ENCODE results near the gene PPP1R1B.

Gene PPP1R1B

GRCh38 chr17:39660011-39660360, 33.2 kb downstream of the PPP1R1B start:
- Histone ChIP-seq H3K79me2 (ENCODE audit: control insufficient read depth, insufficient read depth, low read length, unreplicated experiment) (no peaks in the 10 kb centered on the region), H3K27ac (ENCODE audit: low read depth, low read length) (no peak overlapping the region), H3K36me3 (ENCODE audit: insufficient read depth, low read length) (no peaks in the 10 kb centered on the region), H3K4me3 (ENCODE audit: low read depth, low read length) (no peak overlapping the region), H2AFZ (ENCODE audit: low read length, unreplicated experiment) (no peak overlapping the region), H3K4me1 (ENCODE audit: control insufficient read depth, insufficient read depth, low read length, unreplicated experiment) (peaks cover 5% of the 10 kb centered on the region), H3K27me3 (ENCODE audit: insufficient read depth, low read length) (no peaks in the 10 kb centered on the region)

- H3K27me3 ChIP-seq (ENCODE audit: insufficient read depth, low read length) = no peaks in the 10 kb centered on the region
- no peaks in the 10 kb centered on the region for H3K36me3 ChIP-seq (ENCODE audit: insufficient read depth, low read length)
- H3K79me2 ChIP-seq (ENCODE audit: control insufficient read depth, insufficient read depth, low read length, unreplicated experiment) = no peaks in the 10 kb centered on the region
- no peak overlapping the region for H3K4me3 ChIP-seq (ENCODE audit: low read depth, low read length)
- H3K27ac ChIP-seq (ENCODE audit: low read depth, low read length) = no peak overlapping the region
- H3K4me1 ChIP-seq (ENCODE audit: control insufficient read depth, insufficient read depth, low read length, unreplicated experiment) = peaks cover 5% of the 10 kb centered on the region
- no peak overlapping the region for H2AFZ ChIP-seq (ENCODE audit: low read length, unreplicated experiment)
Measured at GRCh38 chr17:39660397-39661385, 33.9 kb downstream of the PPP1R1B start.

DNA sequence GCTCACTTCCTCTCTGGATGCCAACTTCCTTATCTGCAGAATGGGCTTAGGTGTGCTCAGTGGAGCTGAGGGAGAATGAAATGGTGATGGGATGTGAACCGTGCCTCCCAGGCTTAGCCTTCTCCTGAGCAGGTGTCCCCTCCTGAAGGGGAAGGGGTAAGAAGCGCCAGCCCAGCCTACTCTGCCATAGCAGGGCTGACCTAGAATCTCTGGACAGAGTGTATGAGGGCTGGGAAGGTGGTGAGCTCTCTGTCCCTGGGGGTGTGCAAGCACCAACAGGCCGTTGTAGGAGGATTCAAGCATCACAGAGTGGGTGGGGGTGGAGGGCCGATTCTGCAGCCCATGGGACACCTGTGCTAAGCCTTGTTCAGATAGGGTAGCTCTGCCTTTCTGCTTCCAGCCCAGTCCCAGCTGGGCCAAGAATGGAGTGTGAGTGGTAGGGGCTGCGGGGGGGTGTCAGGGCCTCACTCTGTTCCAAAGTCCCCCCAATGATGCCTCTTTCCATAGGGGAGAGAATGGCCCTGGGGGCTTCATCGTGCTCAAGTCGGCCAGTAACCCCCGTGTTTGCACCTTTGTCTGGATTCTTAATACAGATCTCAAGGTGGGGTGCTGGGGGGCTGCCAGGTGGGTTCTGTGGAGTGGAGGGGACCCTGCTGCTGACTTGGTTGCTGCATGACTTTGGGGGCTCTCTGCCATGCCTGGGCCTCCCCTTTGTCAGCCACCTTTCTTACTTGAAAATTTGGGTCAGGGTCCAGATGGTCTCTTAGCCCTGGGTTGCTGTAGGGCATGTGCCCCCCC, 35.2 kb downstream of the PPP1R1B start:
- Histone ChIP-seq H3K36me3 (ENCODE audit: insufficient read depth, low read length) (no peaks in the 10 kb centered on the region), H3K27ac (ENCODE audit: low read depth, low read length) (no peak overlapping the region), H3K4me3 (ENCODE audit: low read depth, low read length) (no peak overlapping the region), H2AFZ (ENCODE audit: low read length, unreplicated experiment) (no peak overlapping the region), H3K4me1 (ENCODE audit: control insufficient read depth, insufficient read depth, low read length, unreplicated experiment) (peaks cover 12% of the 10 kb centered on the region), H3K27me3 (ENCODE audit: insufficient read depth, low read length) (peaks cover 2% of the 10 kb centered on the region; the same call in 1 of the 2 replicates), H3K79me2 (ENCODE audit: control insufficient read depth, insufficient read depth, low read length, unreplicated experiment) (no peaks in the 10 kb centered on the region)

GRCh38 chr17:39662551-39663339, 36.0 kb downstream of the PPP1R1B start:
- Histone ChIP-seq H3K36me3 (ENCODE audit: insufficient read depth, low read length) (no peaks in the 10 kb centered on the region), H2AFZ (ENCODE audit: low read length, unreplicated experiment) (no peak overlapping the region)

GRCh38 chr17:39663340-39663687, 36.6 kb downstream of the PPP1R1B start:
- Histone ChIP-seq H2AFZ (ENCODE audit: low read length, unreplicated experiment) (no peak overlapping the region), H3K4me3 (ENCODE audit: low read depth, low read length) (no peak overlapping the region), H3K27ac (ENCODE audit: low read depth, low read length) (no peak overlapping the region), H3K27me3 (ENCODE audit: insufficient read depth, low read length) (peaks cover 12% of the 10 kb centered on the region; the same call in 1 of the 2 replicates), H3K4me1 (ENCODE audit: control insufficient read depth, insufficient read depth, low read length, unreplicated experiment) (peaks cover 23% of the 10 kb centered on the region), H3K36me3 (ENCODE audit: insufficient read depth, low read length) (no peaks in the 10 kb centered on the region), H3K79me2 (ENCODE audit: control insufficient read depth, insufficient read depth, low read length, unreplicated experiment) (no peaks in the 10 kb centered on the region)

More at GRCh38 chr17:39662551-39663339, 36.0 kb downstream of the PPP1R1B start:
- Histone ChIP-seq H3K27me3 (ENCODE audit: insufficient read depth, low read length) (peaks cover 10% of the 10 kb centered on the region; the same call in 1 of the 2 replicates), H3K79me2 (ENCODE audit: control insufficient read depth, insufficient read depth, low read length, unreplicated experiment) (no peaks in the 10 kb centered on the region), H3K27ac (ENCODE audit: low read depth, low read length) (no peak overlapping the region), H3K4me1 (ENCODE audit: control insufficient read depth, insufficient read depth, low read length, unreplicated experiment) (peaks cover 20% of the 10 kb centered on the region), H3K4me3 (ENCODE audit: low read depth, low read length) (no peak overlapping the region)

GRCh38 chr17:39663688-39664580, 37.2 kb downstream of the PPP1R1B start:
- Histone ChIP-seq H3K4me3 (ENCODE audit: low read depth, low read length) (no peak overlapping the region), H3K27ac (ENCODE audit: low read depth, low read length) (no peak overlapping the region), H3K36me3 (ENCODE audit: insufficient read depth, low read length) (no peaks in the 10 kb centered on the region), H2AFZ (ENCODE audit: low read length, unreplicated experiment) (no peak overlapping the region), H3K79me2 (ENCODE audit: control insufficient read depth, insufficient read depth, low read length, unreplicated experiment) (no peaks in the 10 kb centered on the region), H3K4me1 (ENCODE audit: control insufficient read depth, insufficient read depth, low read length, unreplicated experiment) (peaks cover 23% of the 10 kb centered on the region), H3K27me3 (ENCODE audit: insufficient read depth, low read length) (peaks cover 12% of the 10 kb centered on the region; the same call in 1 of the 2 replicates)

DNA sequence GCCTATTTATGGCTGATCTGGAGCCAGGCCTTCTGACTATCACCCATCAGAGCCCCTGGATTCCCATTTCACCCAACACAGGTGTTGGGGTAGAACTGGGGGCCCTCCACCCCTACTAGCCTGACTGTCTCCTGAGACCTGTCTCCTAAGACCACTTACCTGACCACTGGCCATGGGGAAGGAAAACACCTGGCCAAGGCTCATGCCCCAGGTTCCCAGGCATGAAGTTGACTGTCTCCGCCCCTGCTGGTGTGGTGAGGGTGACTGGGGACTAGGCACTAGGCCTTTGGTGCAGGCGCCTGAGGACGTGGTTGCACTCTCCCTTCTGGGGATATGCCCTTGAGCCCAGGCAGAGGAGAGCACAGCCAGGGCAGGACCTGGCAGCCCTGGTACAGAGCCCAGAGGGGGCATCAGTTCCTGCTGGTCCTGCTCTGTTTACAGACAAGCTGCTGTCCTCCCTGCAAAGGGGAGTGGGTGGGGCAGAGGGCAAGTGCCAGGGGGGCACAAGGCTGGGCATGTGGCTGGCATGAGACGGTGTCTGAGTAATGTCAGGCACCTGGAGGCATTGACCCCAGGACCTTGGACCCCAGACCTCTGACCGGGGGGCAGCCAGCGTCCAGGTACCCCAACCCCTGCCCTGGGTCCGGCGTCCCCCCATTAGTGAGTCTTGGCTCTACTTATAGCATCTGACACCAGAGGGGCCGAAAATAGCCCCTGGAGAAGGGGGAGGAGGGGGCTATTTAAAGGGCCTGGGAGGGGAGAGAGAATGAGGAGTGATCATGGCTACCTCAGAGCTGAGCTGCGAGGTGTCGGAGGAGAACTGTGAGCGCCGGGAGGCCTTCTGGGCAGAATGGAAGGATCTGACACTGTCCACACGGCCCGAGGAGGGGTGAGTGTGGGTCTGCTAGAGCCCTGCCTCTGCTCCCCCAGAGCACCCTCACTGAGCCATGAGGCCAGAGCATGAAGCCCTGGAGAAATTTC, 38.1 kb downstream of the PPP1R1B start, which contains the start of gene TCAP:
Gene TCAP (plus strand): TSS at position 769 of the 981 bp plus-strand sequence. CDS start 11 bp downstream, at position 780.
- Histone ChIP-seq H3K4me1 (ENCODE audit: control insufficient read depth, insufficient read depth, low read length, unreplicated experiment) (peaks cover 23% of the 10 kb centered on the region), H3K4me3 (ENCODE audit: low read depth, low read length) (no peak within 1 kb of the TSS), H3K27ac (ENCODE audit: low read depth, low read length) (no peak within 1 kb of the TSS)

GRCh38 chr17:39665642-39666224, 39.0 kb downstream of the PPP1R1B start:
- no peaks in the 10 kb centered on the region for H3K79me2 ChIP-seq (ENCODE audit: control insufficient read depth, insufficient read depth, low read length, unreplicated experiment)
- H3K4me1 ChIP-seq (ENCODE audit: control insufficient read depth, insufficient read depth, low read length, unreplicated experiment) = peaks cover 23% of the 10 kb centered on the region
- H3K27me3 ChIP-seq (ENCODE audit: insufficient read depth, low read length) = peaks cover 19% of the 10 kb centered on the region; the same call in 1 of the 2 replicates
- H3K36me3 ChIP-seq (ENCODE audit: insufficient read depth, low read length) = no peaks in the 10 kb centered on the region
- no peak overlapping the region for H3K27ac ChIP-seq (ENCODE audit: low read depth, low read length)
- H3K4me3 ChIP-seq (ENCODE audit: low read depth, low read length) = no peak overlapping the region
- H2AFZ ChIP-seq (ENCODE audit: low read length, unreplicated experiment) = no peak overlapping the region

More for the DNA sequence above, 38.1 kb downstream of the PPP1R1B start, which contains the start of gene TCAP:
- no peaks in the 10 kb centered on the region for H3K79me2 ChIP-seq (ENCODE audit: control insufficient read depth, insufficient read depth, low read length, unreplicated experiment)
- no peaks in the 10 kb centered on the region for H3K36me3 ChIP-seq (ENCODE audit: insufficient read depth, low read length)
- H2AFZ ChIP-seq (ENCODE audit: low read length, unreplicated experiment) = no peak within 1 kb of the TSS
- peaks cover 17% of the 10 kb centered on the region; the same call in 1 of the 2 replicates for H3K27me3 ChIP-seq (ENCODE audit: insufficient read depth, low read length)
